GM12878 (cell line): ENCODE data around the gene USO1. TPM values are rescaled to one million over a fixed set of nuclear protein-coding genes. Genes with fewer than 3 reads are reported as not detected.
A peak's percentile ranks its signal among the peaks of the same experiment; 100 is the strongest.

Experiments used
- ATF7 ChIP-seq: fragments of 450-650 bp; IDR thresholded peaks from 2 replicates; pipeline ENCODE4 v1.6.1; 2016; ENCODE audit warnings: low read depth, mild to moderate bottlenecking
- BHLHE40 ChIP-seq, 2 experiments: fragments of 450-650 bp in 1 of 2; IDR thresholded peaks; 2 replicates each; pipeline ENCODE4 v1.6.1; 2011 to 2017; ENCODE audit warnings: low read depth in 2 of 2, borderline replicate concordance in 1 of 2, improper control_type of control experiment in 1 of 2, low read length in 1 of 2, mild to moderate bottlenecking in 1 of 2
- CBX3 ChIP-seq: fragments of 200-600 bp; sonication (generic); IDR thresholded peaks from 2 replicates; pipeline ENCODE4 v1.6.1; 2016; ENCODE audit warnings: low read depth, borderline replicate concordance
- CHD4 ChIP-seq: fragments of 200-600 bp; sonication (generic); IDR thresholded peaks from 2 replicates; pipeline ENCODE4 v1.6.1; 2016; ENCODE audit warnings: mild to moderate bottlenecking
- CREB1 ChIP-seq: IDR thresholded peaks from 2 replicates; pipeline ENCODE4 v1.6.1; 2012; ENCODE audit warnings: low read depth, mild to moderate bottlenecking, inconsistent platforms
- CREM ChIP-seq: IDR thresholded peaks from 2 replicates; pipeline ENCODE4 v1.6.1; 2014; ENCODE audit warnings: antibody characterized with exemption, low read depth
- FOXM1 ChIP-seq: IDR thresholded peaks from 2 replicates; pipeline ENCODE4 v1.6.1; 2012; ENCODE audit warnings: low read depth, mild to moderate bottlenecking, inconsistent platforms, low read length, moderate library complexity
- IKZF2 ChIP-seq, 2 experiments: fragments of 450-650 bp; IDR thresholded peaks; 2 replicates each; pipeline ENCODE4 v1.6.1; 2017; ENCODE audit warnings: mild to moderate bottlenecking in 2 of 2, moderate library complexity in 2 of 2
- JUNB ChIP-seq: IDR thresholded peaks from 2 replicates; pipeline ENCODE4 v1.6.1; 2016; ENCODE audit warnings: antibody characterized with exemption, mild to moderate bottlenecking
- KAT2A ChIP-seq: conservative IDR thresholded peaks from 2 replicates; pipeline ENCODE4 v1.6.1; 2011; ENCODE audit warnings: low read depth, low read length; ENCODE audit not compliant: control insufficient read depth
- NBN ChIP-seq: fragments of 450-650 bp; IDR thresholded peaks from 2 replicates; pipeline ENCODE4 v1.6.1; 2016
- NFYA ChIP-seq: IDR thresholded peaks from 2 replicates; pipeline ENCODE4 v1.6.1; 2011; ENCODE audit warnings: low read depth, mild to moderate bottlenecking, low read length, improper control_type of control experiment, borderline replicate concordance
- RCOR1 ChIP-seq: conservative IDR thresholded peaks from 2 replicates; pipeline ENCODE4 v1.6.1; 2012; ENCODE audit warnings: low read depth, low read length, improper control_type of control experiment
- SMARCA5 ChIP-seq: fragments of 450-650 bp; IDR thresholded peaks from 2 replicates; pipeline ENCODE4 v1.6.1; 2017; ENCODE audit warnings: mild to moderate bottlenecking
- SPI1 ChIP-seq: IDR thresholded peaks from 2 replicates; pipeline ENCODE4 v1.6.1; 2011; ENCODE audit warnings: low read depth, mild to moderate bottlenecking, low read length, moderate library complexity, borderline replicate concordance; ENCODE audit not compliant: insufficient read depth
- SRF ChIP-seq, 2 experiments: IDR thresholded peaks; 2 replicates each; pipeline ENCODE4 v1.6.1; 2011; ENCODE audit warnings: low read depth in 2 of 2, low read length in 2 of 2, mild to moderate bottlenecking in 1 of 2, moderate library complexity in 1 of 2
- TAF1 ChIP-seq: IDR thresholded peaks from 2 replicates; pipeline ENCODE4 v1.6.1; 2011; ENCODE audit warnings: mild to moderate bottlenecking, low read depth, low read length, borderline replicate concordance
- TCF3 ChIP-seq: IDR thresholded peaks from 2 replicates; pipeline ENCODE4 v1.6.1; 2012; ENCODE audit warnings: low read depth, mild to moderate bottlenecking, low read length, borderline replicate concordance; ENCODE audit not compliant: insufficient read depth
- WRNIP1 ChIP-seq: IDR thresholded peaks from 2 replicates; pipeline ENCODE4 v1.6.1; 2011; ENCODE audit warnings: low read depth, low read length, improper control_type of control experiment, borderline replicate concordance
- ZNF207 ChIP-seq: fragments of 450-650 bp; IDR thresholded peaks from 2 replicates; pipeline ENCODE4 v1.6.1; 2014; ENCODE audit warnings: antibody characterized with exemption, mild to moderate bottlenecking, borderline replicate concordance
- ZNF384 ChIP-seq: IDR thresholded peaks from 2 replicates; pipeline ENCODE4 v1.6.1; 2012; ENCODE audit warnings: low read depth, mild to moderate bottlenecking, low read length, improper control_type of control experiment, borderline replicate concordance
- ZSCAN29 ChIP-seq: fragments of 450-650 bp; IDR thresholded peaks from 2 replicates; pipeline ENCODE4 v1.6.1; 2017; ENCODE audit warnings: mild to moderate bottlenecking, moderate library complexity
- polyA plus RNA-seq, 11 experiments: library from polyadenylated mRNA; depleted of rRNA in 4 of 11; unstranded in 6 of 11; stranded (reverse) in 5 of 11; fragments of >200 nt; fragmentation: Nextera tagmentation in 4 of 11; fragmentation: Illumina TruSeq in 1 of 11; extraction: Ambion mirVana in 4 of 11; extraction: Trizol in 1 of 11; gene quantifications; 1 replicate in 1 of 11; 2 replicates in 10 of 11; pipeline versions ENCODE4 v1.2.1 to v1.2.3, GENCODE V29; 2011 to 2016; ENCODE audit warnings: inconsistent platforms in 2 of 11, missing spikeins in 2 of 11, low read depth in 1 of 11
- total RNA-seq, 4 experiments: library from RNA; depleted of rRNA in 3 of 4; stranded (reverse); fragments of >200 nt in 3 of 4; fragmentation: Illumina TruSeq in 1 of 4; extraction: Trizol in 1 of 4; gene quantifications; 2 replicates each; pipeline versions ENCODE4 v1.2.1 to v1.2.3, GENCODE V29; 2013 to 2021
- TF ChIP-seq, protein P1 (sequence below): fragments of 150-350 bp; IDR thresholded peaks from 2 replicates; pipeline ENCODE4 v1.6.1; 2016; ENCODE audit warnings: low read depth, low read length
- TF ChIP-seq, protein P2 (sequence below): IDR thresholded peaks from 2 replicates; pipeline ENCODE4 v1.6.1; 2011; ENCODE audit warnings: low read depth, mild to moderate bottlenecking, low read length, moderate library complexity, borderline replicate concordance; ENCODE audit errors: extremely low read depth
- TF ChIP-seq, protein P3 (sequence below): fragments of 450-650 bp; IDR thresholded peaks from 2 replicates; pipeline ENCODE4 v1.6.1; 2017; ENCODE audit warnings: mild to moderate bottlenecking, low read depth, inconsistent platforms; ENCODE audit not compliant: poor library complexity, severe bottlenecking

USO1 gene
- total and polyA plus RNA-seq, 10 of the 15 experiments (the other 5 are each of a cell fraction or from before 2014, with no cell fraction given): 19.4 to 79.7 (median 59.6) TPM

DNA sequence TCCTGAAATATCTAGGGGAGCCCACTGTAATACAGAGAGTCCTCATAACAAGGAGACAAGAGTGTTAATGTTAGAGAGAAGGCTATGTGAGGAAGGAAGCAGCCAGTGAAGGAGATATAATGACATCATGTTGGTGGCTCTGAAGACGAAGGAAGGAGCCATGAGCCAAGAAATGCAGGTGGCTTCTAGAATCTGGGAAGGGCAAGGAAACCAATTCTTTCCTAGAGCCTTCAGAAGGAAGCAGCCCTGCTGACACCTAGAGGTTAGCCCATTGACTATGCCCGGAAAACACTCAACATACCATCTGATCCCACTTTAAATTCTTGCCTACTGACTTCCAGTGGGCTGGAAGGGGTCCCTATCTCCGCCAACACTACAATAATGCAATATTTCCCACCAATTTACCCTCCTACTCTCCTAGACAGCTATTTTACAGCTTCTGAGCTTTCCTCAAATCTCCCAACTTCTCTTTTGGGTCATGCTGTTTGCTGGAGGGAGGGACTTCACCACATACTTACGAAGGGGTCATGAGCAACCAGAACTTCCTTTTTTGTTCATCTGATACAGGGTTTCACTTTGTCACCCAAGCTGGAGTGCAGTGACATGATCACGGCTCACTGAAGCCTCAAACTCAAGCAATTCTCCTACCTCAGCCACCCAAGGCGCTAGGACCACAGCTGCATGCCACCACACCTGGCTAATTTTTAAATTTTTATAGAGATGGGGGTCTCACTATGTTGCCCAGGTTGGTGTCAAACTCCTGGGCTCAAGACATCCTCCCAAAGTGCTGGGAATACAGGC, 26.0 kb upstream of the USO1 start (continued):
- TF ChIP-seq TAF1 (no peak), FOXM1 (no peak), ZNF207 (no peak), ZSCAN29 (no peak), ZNF384 (no peak), SRF (IDR thresholded peaks at IDR 0.05; ENCODE audit: low read depth in 2 of 2, low read length in 2 of 2) (peak in 1 of 2 experiments; percentile 71; a peak in 2 of 4 replicates), NFYA (no peak), CREM (peak; percentile 75), BHLHE40 (IDR thresholded peaks at IDR 0.05; ENCODE audit: borderline replicate concordance in 1 of 2, low read depth in 2 of 2, low read length in 1 of 2) (peak in 1 of 2 experiments; percentile 31; a peak in 1 of 4 replicates), NBN (no peak), RCOR1 (no peak), SMARCA5 (0 out of 2 replicates have a peak, but pooled peaks have one; percentile 17), KAT2A (no peak), SPI1 (peak; percentile 41; the same call in 1 of the 2 replicates), WRNIP1 (0 out of 2 replicates have a peak, but pooled peaks have one; percentile 28), IKZF2 (IDR thresholded peaks at IDR 0.05) (peak; percentile 56; a peak in 2 of 4 replicates), CHD4 (no peak), ATF7 (peak; percentile 67), CREB1 (peak; percentile 84), CBX3 (no peak), TCF3 (no peak), JUNB (no peak)
- TF ChIP-seq, protein P1, sequence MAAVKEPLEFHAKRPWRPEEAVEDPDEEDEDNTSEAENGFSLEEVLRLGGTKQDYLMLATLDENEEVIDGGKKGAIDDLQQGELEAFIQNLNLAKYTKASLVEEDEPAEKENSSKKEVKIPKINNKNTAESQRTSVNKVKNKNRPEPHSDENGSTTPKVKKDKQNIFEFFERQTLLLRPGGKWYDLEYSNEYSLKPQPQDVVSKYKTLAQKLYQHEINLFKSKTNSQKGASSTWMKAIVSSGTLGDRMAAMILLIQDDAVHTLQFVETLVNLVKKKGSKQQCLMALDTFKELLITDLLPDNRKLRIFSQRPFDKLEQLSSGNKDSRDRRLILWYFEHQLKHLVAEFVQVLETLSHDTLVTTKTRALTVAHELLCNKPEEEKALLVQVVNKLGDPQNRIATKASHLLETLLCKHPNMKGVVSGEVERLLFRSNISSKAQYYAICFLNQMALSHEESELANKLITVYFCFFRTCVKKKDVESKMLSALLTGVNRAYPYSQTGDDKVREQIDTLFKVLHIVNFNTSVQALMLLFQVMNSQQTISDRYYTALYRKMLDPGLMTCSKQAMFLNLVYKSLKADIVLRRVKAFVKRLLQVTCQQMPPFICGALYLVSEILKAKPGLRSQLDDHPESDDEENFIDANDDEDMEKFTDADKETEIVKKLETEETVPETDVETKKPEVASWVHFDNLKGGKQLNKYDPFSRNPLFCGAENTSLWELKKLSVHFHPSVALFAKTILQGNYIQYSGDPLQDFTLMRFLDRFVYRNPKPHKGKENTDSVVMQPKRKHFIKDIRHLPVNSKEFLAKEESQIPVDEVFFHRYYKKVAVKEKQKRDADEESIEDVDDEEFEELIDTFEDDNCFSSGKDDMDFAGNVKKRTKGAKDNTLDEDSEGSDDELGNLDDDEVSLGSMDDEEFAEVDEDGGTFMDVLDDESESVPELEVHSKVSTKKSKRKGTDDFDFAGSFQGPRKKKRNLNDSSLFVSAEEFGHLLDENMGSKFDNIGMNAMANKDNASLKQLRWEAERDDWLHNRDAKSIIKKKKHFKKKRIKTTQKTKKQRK: no peak
- TF ChIP-seq, protein P2, sequence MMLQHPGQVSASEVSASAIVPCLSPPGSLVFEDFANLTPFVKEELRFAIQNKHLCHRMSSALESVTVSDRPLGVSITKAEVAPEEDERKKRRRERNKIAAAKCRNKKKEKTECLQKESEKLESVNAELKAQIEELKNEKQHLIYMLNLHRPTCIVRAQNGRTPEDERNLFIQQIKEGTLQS: no peak
- TF ChIP-seq, protein P3, sequence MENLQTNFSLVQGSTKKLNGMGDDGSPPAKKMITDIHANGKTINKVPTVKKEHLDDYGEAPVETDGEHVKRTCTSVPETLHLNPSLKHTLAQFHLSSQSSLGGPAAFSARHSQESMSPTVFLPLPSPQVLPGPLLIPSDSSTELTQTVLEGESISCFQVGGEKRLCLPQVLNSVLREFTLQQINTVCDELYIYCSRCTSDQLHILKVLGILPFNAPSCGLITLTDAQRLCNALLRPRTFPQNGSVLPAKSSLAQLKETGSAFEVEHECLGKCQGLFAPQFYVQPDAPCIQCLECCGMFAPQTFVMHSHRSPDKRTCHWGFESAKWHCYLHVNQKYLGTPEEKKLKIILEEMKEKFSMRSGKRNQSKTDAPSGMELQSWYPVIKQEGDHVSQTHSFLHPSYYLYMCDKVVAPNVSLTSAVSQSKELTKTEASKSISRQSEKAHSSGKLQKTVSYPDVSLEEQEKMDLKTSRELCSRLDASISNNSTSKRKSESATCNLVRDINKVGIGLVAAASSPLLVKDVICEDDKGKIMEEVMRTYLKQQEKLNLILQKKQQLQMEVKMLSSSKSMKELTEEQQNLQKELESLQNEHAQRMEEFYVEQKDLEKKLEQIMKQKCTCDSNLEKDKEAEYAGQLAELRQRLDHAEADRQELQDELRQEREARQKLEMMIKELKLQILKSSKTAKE: no peak
